ENCODE results near the gene ZNF883. TPM values are rescaled to one million over a fixed set of nuclear protein-coding genes. Genes with fewer than 3 reads are reported as not detected.

ZNF883 gene
- total RNA-seq, 4 donors from 2014 or later, result 0.62 to 1.2 (median 0.90) TPM

- ATAC-seq, result no peak
- Histone ChIP-seq H3K27ac (no peak overlapping the region), H3K4me3 (no peak overlapping the region), H3K36me3 (no peaks in the 10 kb centered on the region), H3K9me3 (peaks cover 0 to 39% (median 0%) of the 10 kb centered on the region in 3 donors), H3K27me3 (peaks cover 22% of the 10 kb centered on the region), H3K4me1 (no peaks in the 10 kb centered on the region)
- TF ChIP-seq POLR2AphosphoS5 (IDR thresholded peaks at IDR 0.05) (no peak), EP300 (IDR thresholded peaks at IDR 0.05) (no peak), CTCF (IDR thresholded peaks at IDR 0.05) (no peak), POLR2A (IDR thresholded peaks at IDR 0.05) (no peak)
- no CpG with 5 or more reads among the region's 25 CpGs for WGBS, 2 donors (ENCODE audit: low coverage in 1 of 2)
These were observed 66.3 kb downstream of the ZNF883 start for GRCh38 chr9:112945620-112946208.

DNA sequence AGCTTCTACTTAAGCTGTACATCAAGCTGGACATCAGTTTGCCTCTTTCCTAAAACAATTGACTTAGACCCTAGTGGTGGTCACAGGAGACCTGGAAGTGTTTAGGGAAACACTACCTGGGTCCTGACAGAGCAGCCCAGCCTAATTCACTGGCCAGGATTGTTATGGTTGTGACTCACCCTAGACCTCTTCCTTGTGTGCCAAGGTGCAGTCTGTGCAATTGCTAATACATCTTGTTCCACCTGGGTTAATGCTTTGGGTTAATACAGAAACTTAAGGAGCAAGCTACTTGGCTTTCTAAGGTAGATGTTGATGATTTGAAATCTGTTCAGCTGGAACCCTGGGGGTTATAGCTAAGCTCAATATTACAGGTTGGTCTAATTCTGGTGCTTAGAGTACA is 72.6 kb downstream of the ZNF883 start:
- no peak overlapping the region for H3K27ac ChIP-seq
- no peaks in the 10 kb centered on the region for H3K9me3 ChIP-seq
- H3K27me3 ChIP-seq, result peaks cover 33% of the 10 kb centered on the region
- H3K36me3 ChIP-seq, result no peaks in the 10 kb centered on the region
- no peak for ATAC-seq
- no peak overlapping the region for H3K4me3 ChIP-seq
- no peak for TF ChIP-seq CTCF (IDR thresholded peaks at IDR 0.05)
- no peak for TF ChIP-seq POLR2A (IDR thresholded peaks at IDR 0.05)
- no peak for TF ChIP-seq EP300 (IDR thresholded peaks at IDR 0.05)
- TF ChIP-seq POLR2AphosphoS5 (IDR thresholded peaks at IDR 0.05), result no peak
- no peaks in the 10 kb centered on the region for H3K4me1 ChIP-seq

GRCh38 chr9:112933696-112934095 is 78.3 kb downstream of the ZNF883 start:
- TF ChIP-seq POLR2A (IDR thresholded peaks at IDR 0.05) (no peak), EP300 (IDR thresholded peaks at IDR 0.05) (no peak), CTCF (IDR thresholded peaks at IDR 0.05) (no peak), POLR2AphosphoS5 (IDR thresholded peaks at IDR 0.05) (no peak)
- Histone ChIP-seq H3K4me1 (no peaks in the 10 kb centered on the region), H3K9me3 (no peaks in the 10 kb centered on the region), H3K4me3 (no peak overlapping the region), H3K27me3 (peaks cover 55% of the 10 kb centered on the region), H3K36me3 (no peaks in the 10 kb centered on the region), H3K27ac (no peak overlapping the region)
- 46 to 68% methylated on average over 2 of the region's 2 CpGs for WGBS, 2 donors (ENCODE audit: low coverage in 1 of 2)
- ATAC-seq, result no peak

GRCh38 chr9:112925058-112925641 is 86.8 kb downstream of the ZNF883 start:
- H3K27ac ChIP-seq, result no peak overlapping the region
- no peaks in the 10 kb centered on the region for H3K36me3 ChIP-seq
- H3K4me1 ChIP-seq, result no peaks in the 10 kb centered on the region
- TF ChIP-seq EP300 (IDR thresholded peaks at IDR 0.05) (no peak), POLR2A (IDR thresholded peaks at IDR 0.05) (no peak), POLR2AphosphoS5 (IDR thresholded peaks at IDR 0.05) (no peak), CTCF (IDR thresholded peaks at IDR 0.05) (no peak)
- H3K9me3 ChIP-seq, result no peaks in the 10 kb centered on the region
- H3K27me3 ChIP-seq, result peaks cover 28% of the 10 kb centered on the region
- no peak for ATAC-seq
- 17 to 26% methylated on average over 7 to 8 of the region's 8 CpGs for WGBS, 2 donors (ENCODE audit: low coverage in 1 of 2)
- H3K4me3 ChIP-seq, result no peak overlapping the region

- 22 to 40% methylated on average over 2 to 3 of the region's 3 CpGs for WGBS, 2 donors (ENCODE audit: low coverage in 1 of 2)
- H3K4me1 ChIP-seq, result no peaks in the 10 kb centered on the region
- ATAC-seq, result no peak
- no peak overlapping the region for H3K4me3 ChIP-seq
- H3K36me3 ChIP-seq, result no peaks in the 10 kb centered on the region
- TF ChIP-seq POLR2A (IDR thresholded peaks at IDR 0.05) (no peak), CTCF (IDR thresholded peaks at IDR 0.05) (no peak), EP300 (IDR thresholded peaks at IDR 0.05) (no peak), POLR2AphosphoS5 (IDR thresholded peaks at IDR 0.05) (no peak)
- peaks cover 21% of the 10 kb centered on the region for H3K27me3 ChIP-seq
- no peaks in the 10 kb centered on the region for H3K9me3 ChIP-seq
- no peak overlapping the region for H3K27ac ChIP-seq
These were observed 90.4 kb downstream of the ZNF883 start for GRCh38 chr9:112921549-112921948.

Data from gastroesophageal sphincter (tissue), 4 donors.